Measurements from ENCODE around the gene TBC1D22B. TPM values are rescaled to one million over a fixed set of nuclear protein-coding genes. Genes with fewer than 3 reads are reported as not detected.

Gene TBC1D22B
- total RNA-seq (2014; rRNA removed; shearing (Covaris generic)), result 4.4 and 6.6 TPM in 2 replicates

GRCh38 chr6:37257634-37258404, at the start of gene TBC1D22B, which contains the start of gene TMEM217:
TBC1D22B (plus strand) TSS chr6:37257772; CDS start chr6:37257918, 146 bp downstream.
TMEM217 (minus strand) TSS chr6:37258144; CDS start chr6:37219030, 39,114 bp downstream.
- H3K36me3 ChIP-seq, result 0 out of 2 replicates have a peak, but pooled peaks cover 4% of the 10 kb centered on the region
- H3K9me3 ChIP-seq (replicated peaks), result no peaks in the 10 kb centered on the region
- H3K4me1 ChIP-seq (replicated peaks), result peaks cover 6% of the 10 kb centered on the region
- peak; percentile 87 to 95 for DNase-seq (ENCODE audit: low read depth in 1 of 2, low spot score in 2 of 2)
- H3K4me3 ChIP-seq, result peak within 1 kb of the TSS; percentile 80
- H3K27ac ChIP-seq, result peak within 1 kb of the TSS; percentile 65
- no peaks in the 10 kb centered on the region for H3K27me3 ChIP-seq (replicated peaks)

- peak; percentile 70 to 85 for DNase-seq (ENCODE audit: low read depth in 1 of 2, low spot score in 2 of 2)
- Histone ChIP-seq H3K4me3 (no peak overlapping the region), H3K27me3 (replicated peaks) (no peaks in the 10 kb centered on the region), H3K9me3 (replicated peaks) (no peaks in the 10 kb centered on the region), H3K36me3 (no peaks in the 10 kb centered on the region), H3K4me1 (replicated peaks) (peaks cover 3% of the 10 kb centered on the region; the same call in 1 of the 2 replicates), H3K27ac (no peak overlapping the region)
These were observed 49.6 kb upstream of the TBC1D22B start for GRCh38 chr6:37207903-37208456.

GRCh38 chr6:37208793-37209192, 48.8 kb upstream of the TBC1D22B start:
- no peak overlapping the region for H3K4me3 ChIP-seq
- no peak overlapping the region for H3K27ac ChIP-seq
- H3K36me3 ChIP-seq, result no peaks in the 10 kb centered on the region
- DNase-seq (ENCODE audit: low read depth in 1 of 2, low spot score in 2 of 2), result no peak
- no peaks in the 10 kb centered on the region for H3K27me3 ChIP-seq (replicated peaks)
- no peaks in the 10 kb centered on the region for H3K9me3 ChIP-seq (replicated peaks)
- H3K4me1 ChIP-seq (replicated peaks), result peaks cover 3% of the 10 kb centered on the region; the same call in 1 of the 2 replicates

- H3K4me3 ChIP-seq, result no peak overlapping the region
These were observed 47.9 kb upstream of the TBC1D22B start for GRCh38 chr6:37209461-37210205.

GRCh38 chr6:37210313-37210968, 47.1 kb upstream of the TBC1D22B start:
- Histone ChIP-seq H3K36me3 (no peaks in the 10 kb centered on the region), H3K9me3 (replicated peaks) (no peaks in the 10 kb centered on the region), H3K4me1 (replicated peaks) (peaks cover 3% of the 10 kb centered on the region; the same call in 1 of the 2 replicates), H3K27me3 (replicated peaks) (no peaks in the 10 kb centered on the region), H3K4me3 (no peak overlapping the region), H3K27ac (no peak overlapping the region)
- peak; percentile 75 to 78 for DNase-seq (ENCODE audit: low read depth in 1 of 2, low spot score in 2 of 2)

More at GRCh38 chr6:37209461-37210205, 47.9 kb upstream of the TBC1D22B start:
- Histone ChIP-seq H3K9me3 (replicated peaks) (no peaks in the 10 kb centered on the region), H3K27ac (no peak overlapping the region), H3K27me3 (replicated peaks) (no peaks in the 10 kb centered on the region), H3K36me3 (no peaks in the 10 kb centered on the region), H3K4me1 (replicated peaks) (peaks cover 3% of the 10 kb centered on the region; the same call in 1 of the 2 replicates)
- DNase-seq (ENCODE audit: low read depth in 1 of 2, low spot score in 2 of 2), result no peak

GRCh38 chr6:37212268-37212667, 45.3 kb upstream of the TBC1D22B start:
- H3K27ac ChIP-seq, result no peak overlapping the region

GRCh38 chr6:37218061-37218460, 39.5 kb upstream of the TBC1D22B start:
- no peaks in the 10 kb centered on the region for H3K27me3 ChIP-seq (replicated peaks)
- no peaks in the 10 kb centered on the region for H3K36me3 ChIP-seq
- no peak overlapping the region for H3K4me3 ChIP-seq
- no peak overlapping the region for H3K27ac ChIP-seq
- no peaks in the 10 kb centered on the region for H3K9me3 ChIP-seq (replicated peaks)
- no peaks in the 10 kb centered on the region for H3K4me1 ChIP-seq (replicated peaks)
- DNase-seq (ENCODE audit: low read depth in 1 of 2, low spot score in 2 of 2), result no peak

More at GRCh38 chr6:37212268-37212667, 45.3 kb upstream of the TBC1D22B start:
- Histone ChIP-seq H3K4me3 (no peak overlapping the region), H3K4me1 (replicated peaks) (peaks cover 3% of the 10 kb centered on the region; the same call in 1 of the 2 replicates), H3K36me3 (no peaks in the 10 kb centered on the region), H3K9me3 (replicated peaks) (no peaks in the 10 kb centered on the region), H3K27me3 (replicated peaks) (no peaks in the 10 kb centered on the region)
- no peak for DNase-seq (ENCODE audit: low read depth in 1 of 2, low spot score in 2 of 2)

GRCh38 chr6:37218511-37218910, 39.1 kb upstream of the TBC1D22B start:
- Histone ChIP-seq H3K27me3 (replicated peaks) (no peaks in the 10 kb centered on the region), H3K36me3 (no peaks in the 10 kb centered on the region), H3K9me3 (replicated peaks) (no peaks in the 10 kb centered on the region), H3K27ac (no peak overlapping the region), H3K4me3 (no peak overlapping the region), H3K4me1 (replicated peaks) (no peaks in the 10 kb centered on the region)
- DNase-seq (ENCODE audit: low read depth in 1 of 2, low spot score in 2 of 2), result no peak

- H3K4me3 ChIP-seq, result peak overlapping the region; percentile 37
- no peaks in the 10 kb centered on the region for H3K36me3 ChIP-seq
- H3K27ac ChIP-seq, result no peak overlapping the region
- H3K9me3 ChIP-seq (replicated peaks), result no peaks in the 10 kb centered on the region
- H3K27me3 ChIP-seq (replicated peaks), result no peaks in the 10 kb centered on the region
- DNase-seq (ENCODE audit: low read depth in 1 of 2, low spot score in 2 of 2), result no peak
- H3K4me1 ChIP-seq (replicated peaks), result no peaks in the 10 kb centered on the region
These were observed 35.9 kb upstream of the TBC1D22B start for GRCh38 chr6:37221585-37222124.

- no peaks in the 10 kb centered on the region for H3K9me3 ChIP-seq (replicated peaks)
- peak; percentile 63 to 79 for DNase-seq (ENCODE audit: low read depth in 1 of 2, low spot score in 2 of 2)
- no peaks in the 10 kb centered on the region for H3K36me3 ChIP-seq
- no peak overlapping the region for H3K27ac ChIP-seq
- no peaks in the 10 kb centered on the region for H3K4me1 ChIP-seq (replicated peaks)
- no peaks in the 10 kb centered on the region for H3K27me3 ChIP-seq (replicated peaks)
- peak overlapping the region; percentile 37 for H3K4me3 ChIP-seq
These were observed 35.2 kb upstream of the TBC1D22B start for GRCh38 chr6:37222125-37222967.

GRCh38 chr6:37222992-37223391, 34.6 kb upstream of the TBC1D22B start:
- Histone ChIP-seq H3K36me3 (no peaks in the 10 kb centered on the region), H3K27ac (no peak overlapping the region)
- no peak for DNase-seq (ENCODE audit: low read depth in 1 of 2, low spot score in 2 of 2)

GRCh38 chr6:37225350-37226169, 32.0 kb upstream of the TBC1D22B start:
- H3K9me3 ChIP-seq (replicated peaks), result no peaks in the 10 kb centered on the region

More at GRCh38 chr6:37222992-37223391, 34.6 kb upstream of the TBC1D22B start:
- Histone ChIP-seq H3K4me3 (no peak overlapping the region), H3K9me3 (replicated peaks) (no peaks in the 10 kb centered on the region), H3K4me1 (replicated peaks) (no peaks in the 10 kb centered on the region), H3K27me3 (replicated peaks) (no peaks in the 10 kb centered on the region)

More at GRCh38 chr6:37225350-37226169, 32.0 kb upstream of the TBC1D22B start:
- Histone ChIP-seq H3K4me3 (no peak overlapping the region), H3K27ac (no peak overlapping the region), H3K27me3 (replicated peaks) (no peaks in the 10 kb centered on the region), H3K36me3 (no peaks in the 10 kb centered on the region), H3K4me1 (replicated peaks) (no peaks in the 10 kb centered on the region)
- no peak for DNase-seq (ENCODE audit: low read depth in 1 of 2, low spot score in 2 of 2)
